OCI-LY3 (cell line): ENCODE results near the gene SLC44A1.

ENCODE experiments used
- CTCF ChIP-seq: fragments of 200-600, 300-600 bp; sonication (generic); IDR thresholded peaks from 2 replicates; pipeline ENCODE4 v1.5.1; 2014; ENCODE audit warnings: antibody characterized with exemption, low read length, low read depth
- EZH2phosphoT487 ChIP-seq: fragments of 200-600 bp; shearing (Covaris generic); IDR thresholded peaks from 2 replicates; pipeline ENCODE4 v1.6.1; 2018; ENCODE audit warnings: antibody characterized with exemption, mixed run types, low read depth

- no peak for TF ChIP-seq CTCF
- no peak for TF ChIP-seq EZH2phosphoT487
Observed at GRCh38 chr9:105204416-105204815, 40.0 kb upstream of the SLC44A1 start.
